AG09319 (cell line): ENCODE measurements around the gene KIAA0930.

Source experiments
- DNase-seq: peaks from one replicate; pipeline ENCODE4 v3.0.0-alpha.2; 2010; ENCODE audit warnings: low read depth; ENCODE audit errors: extremely low read depth
- CTCF ChIP-seq: IDR thresholded peaks from 2 replicates; pipeline ENCODE4 v1.5.1; 2011; ENCODE audit warnings: low read depth, mild to moderate bottlenecking, inconsistent platforms, low read length, moderate library complexity

The KIAA0930 gene

DNA sequence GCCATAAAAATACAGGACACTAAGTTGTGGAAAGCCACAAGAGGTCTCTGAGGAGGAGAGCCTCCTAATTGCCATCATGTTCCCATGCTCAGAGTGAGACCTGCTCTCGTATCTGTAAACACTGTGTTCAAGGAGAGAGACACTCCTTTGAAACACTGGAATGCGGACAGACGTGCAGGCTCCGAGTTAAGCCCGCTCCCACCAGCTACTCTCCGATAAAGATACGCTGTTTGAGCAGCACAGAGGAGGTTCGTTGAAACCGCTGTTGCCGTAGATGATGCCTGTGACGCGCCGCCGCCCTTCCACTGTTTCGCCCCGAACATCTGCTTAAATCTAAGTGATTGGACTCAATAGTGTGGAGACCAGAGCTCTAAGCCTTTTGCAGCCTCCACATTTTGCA is 51.9 kb downstream of the KIAA0930 start:
- no peak for TF ChIP-seq CTCF
- no peak for DNase-seq

GRCh38 chr22:45187891-45188290 is 52.8 kb downstream of the KIAA0930 start:
- no peak for TF ChIP-seq CTCF
- no peak for DNase-seq

DNA sequence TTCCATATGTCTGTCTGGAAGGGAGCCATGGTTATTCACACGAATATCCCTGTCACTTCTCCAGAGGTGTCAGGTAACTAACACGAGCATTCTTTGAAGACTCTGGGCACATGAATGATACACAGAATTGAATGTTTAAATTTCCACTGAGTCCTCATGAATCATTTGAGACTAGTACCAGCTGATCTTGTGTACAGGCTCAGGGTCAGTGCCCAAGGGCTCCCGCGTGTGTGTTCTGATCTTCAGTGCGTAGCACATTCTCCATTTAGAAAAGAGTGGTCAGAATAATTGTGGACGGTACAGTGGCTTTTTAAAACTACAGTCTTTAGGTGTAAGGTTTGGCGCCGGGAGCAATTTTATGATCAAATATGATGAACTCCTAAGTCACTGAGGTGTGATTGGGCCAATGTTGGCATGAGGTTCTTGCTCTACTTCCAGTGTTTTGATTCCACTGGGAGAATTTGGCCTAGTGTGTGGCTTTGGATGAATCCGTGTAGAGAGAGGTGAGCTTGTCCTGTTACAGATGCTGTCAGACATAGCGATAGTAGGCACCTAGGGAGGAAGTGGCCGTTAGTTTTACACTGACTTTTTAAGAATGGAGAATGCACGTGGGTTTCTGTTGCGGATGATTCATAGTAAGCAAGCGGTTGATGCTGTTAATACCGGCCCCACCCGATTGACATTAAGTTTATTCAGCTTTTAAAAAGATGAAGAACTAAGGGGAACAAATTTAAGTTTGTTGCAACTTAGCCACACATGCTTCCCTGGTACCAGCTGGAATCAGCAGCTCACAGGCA is 54.8 kb downstream of the KIAA0930 start:
- TF ChIP-seq CTCF: no peak
- DNase-seq: no peak

GRCh38 chr22:45183974-45184373 is 56.7 kb downstream of the KIAA0930 start:
- no peak for TF ChIP-seq CTCF
- DNase-seq: no peak

DNA sequence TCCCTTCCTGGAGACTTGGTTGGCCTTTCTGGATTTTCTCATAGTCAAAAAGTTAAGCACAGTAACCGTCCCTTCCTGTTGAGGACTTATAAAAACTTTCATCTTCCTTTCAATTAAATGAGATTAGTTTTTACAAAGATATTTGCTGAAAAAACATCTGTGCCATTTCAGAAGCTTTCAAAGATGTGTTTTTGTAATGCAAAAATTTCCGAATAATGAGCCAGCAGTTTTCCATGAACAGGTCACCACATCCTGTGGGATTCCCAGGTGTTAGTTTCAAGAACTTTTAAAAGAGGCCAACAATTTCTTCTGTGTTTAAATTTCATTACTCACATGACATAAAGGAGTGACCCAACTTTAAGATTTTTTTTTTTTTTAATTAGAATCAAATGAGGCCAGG is 58.9 kb downstream of the KIAA0930 start:
- DNase-seq: no peak
- TF ChIP-seq CTCF: no peak

- no peak for DNase-seq
- TF ChIP-seq CTCF: no peak
These were observed 59.5 kb downstream of the KIAA0930 start for GRCh38 chr22:45181240-45181639.

GRCh38 chr22:45180146-45180679 is 60.5 kb downstream of the KIAA0930 start:
- no peak for DNase-seq
- no peak for TF ChIP-seq CTCF
